HG03439 (cell line): ENCODE data around the gene TNS4.
"Not testable (repeated sequence)": the region's sequence is repeated elsewhere in the genome, so short reads cannot be mapped to it uniquely, and the experiment has no call there.

ENCODE experiments used
- ATAC-seq: cut with Tn5 transposase; IDR thresholded peaks from one replicate; pipeline ENCODE4 v1.9.1; 2021; ENCODE audit warnings: mild to moderate bottlenecking, moderate library complexity; ENCODE audit not compliant: unreplicated experiment

The TNS4 gene

GRCh38 chr17:40501499-40501911, at the start of gene TNS4:
TNS4 (minus strand) TSS chr17:40501623; CDS start chr17:40496425, 5,198 bp downstream.
- ATAC-seq, result no peak

- no peak for ATAC-seq
Observed at GRCh38 chr17:40550608-40551007, 49.2 kb upstream of the TNS4 start.

GRCh38 chr17:40548982-40549685, 47.7 kb upstream of the TNS4 start:
- no peak for ATAC-seq

- no peak for ATAC-seq
Observed at GRCh38 chr17:40548491-40548981, 47.1 kb upstream of the TNS4 start.

GRCh38 chr17:40547785-40548478, 46.5 kb upstream of the TNS4 start:
- ATAC-seq, result no peak

- ATAC-seq, result peak; percentile 49
Observed at GRCh38 chr17:40547079-40547784, 45.8 kb upstream of the TNS4 start.

- ATAC-seq, result not testable (repeated sequence)
Observed at GRCh38 chr17:40546497-40546896, 45.1 kb upstream of the TNS4 start.

GRCh38 chr17:40545660-40546059, 44.2 kb upstream of the TNS4 start:
- no peak for ATAC-seq

GRCh38 chr17:40542558-40543411, 41.4 kb upstream of the TNS4 start:
- ATAC-seq, result peak; percentile 69

GRCh38 chr17:40541873-40542557, 40.6 kb upstream of the TNS4 start:
- ATAC-seq, result no peak

GRCh38 chr17:40541060-40541872, 39.8 kb upstream of the TNS4 start:
- no peak for ATAC-seq

GRCh38 chr17:40540448-40540847, 39.0 kb upstream of the TNS4 start:
- ATAC-seq, result no peak

GRCh38 chr17:40539711-40540411, 38.4 kb upstream of the TNS4 start:
- ATAC-seq, result no peak

GRCh38 chr17:40538936-40539705, 37.7 kb upstream of the TNS4 start:
- ATAC-seq, result no peak

- ATAC-seq, result no peak
Observed at GRCh38 chr17:40538019-40538935, 36.9 kb upstream of the TNS4 start.

- ATAC-seq, result no peak
Observed at GRCh38 chr17:40536295-40537171, 35.1 kb upstream of the TNS4 start.
